Gastrocnemius medialis (tissue), 4 donors: ENCODE data around the gene DDX24.

ENCODE experiments used
- CTCF ChIP-seq, 5 experiments: fragments of 450-650 bp in 3 of 5; fragments of 200-600 bp in 2 of 5; sonication (generic) in 2 of 5; IDR thresholded peaks in 4 of 5; conservative IDR thresholded peaks in 1 of 5; 1 replicate in 4 of 5; 2 replicates in 1 of 5; pipeline ENCODE4 v1.5.1; 2016 to 2019; ENCODE audit warnings: antibody characterized with exemption in 5 of 5, mild to moderate bottlenecking in 3 of 5, moderate library complexity in 3 of 5
- POLR2A ChIP-seq, 2 donors: fragments of 450-650 bp; IDR thresholded peaks; one replicate each; pipeline ENCODE4 v1.6.1; 2017; ENCODE audit warnings: antibody characterized with exemption in 2 of 2, mild to moderate bottlenecking in 2 of 2, moderate library complexity in 2 of 2

GRCh38 chr14:94054936-94055335, 26.1 kb downstream of the DDX24 start:
- TF ChIP-seq CTCF (IDR thresholded peaks at IDR 0.05 in 4 of 5, conservative IDR thresholded peaks at IDR 0.05 in 1 of 5) (no peak), POLR2A (IDR thresholded peaks at IDR 0.05) (no peak)
